HFFc6 (cell line): ENCODE results near the gene CDH2. TPM values are rescaled to one million over a fixed set of nuclear protein-coding genes. Genes with fewer than 3 reads are reported as not detected.
A peak's percentile ranks its signal among the peaks of the same experiment; 100 is the strongest.

Source experiments
- DNase-seq: peaks from one replicate; pipeline ENCODE4 v3.0.0-alpha.2; 2018
- H3K27ac Mint-ChIP-seq: 2 replicates; pipeline ENCODE4 v1.8.0; 2020; ENCODE audit warnings: mild to moderate bottlenecking, mixed read lengths
- H3K27me3 Mint-ChIP-seq: 2 replicates; pipeline ENCODE4 v1.8.0; 2021; ENCODE audit warnings: mild to moderate bottlenecking, moderate library complexity, mixed read lengths; ENCODE audit not compliant: insufficient read depth
- H3K36me3 Mint-ChIP-seq: 2 replicates; pipeline ENCODE4 v1.8.0; 2021; ENCODE audit warnings: low read depth, mixed read lengths
- H3K4me1 Mint-ChIP-seq: 2 replicates; pipeline ENCODE4 v1.8.0; 2020; ENCODE audit warnings: low read depth, mixed read lengths
- H3K4me3 Mint-ChIP-seq: 2 replicates; pipeline ENCODE4 v1.8.0; 2020; ENCODE audit warnings: mild to moderate bottlenecking, moderate library complexity, mixed read lengths
- H3K9me3 Mint-ChIP-seq: 2 replicates; pipeline ENCODE4 v1.8.0; 2020; ENCODE audit warnings: mild to moderate bottlenecking, mixed read lengths
- total RNA-seq, 6 experiments: library from RNA; stranded (reverse); fragmentation: NEBNext Ultra II Directional; extraction: Animal tissue kit (Norgen Biotek cat#: 25700); gene quantifications; 2 replicates in 1 of 6; 3 replicates in 5 of 6; pipeline ENCODE4 v1.2.3, GENCODE V29; 2021
- TF ChIP-seq, protein P1 (sequence below): fragments of 200-600 bp; sonication (generic); IDR thresholded peaks from 2 replicates; pipeline ENCODE4 v1.5.0; 2021; ENCODE audit warnings: antibody characterized with exemption, mild to moderate bottlenecking

CDH2 gene
- total RNA-seq, 6 experiments from 2014 or later: 194 to 317 (median 206) TPM

DNA sequence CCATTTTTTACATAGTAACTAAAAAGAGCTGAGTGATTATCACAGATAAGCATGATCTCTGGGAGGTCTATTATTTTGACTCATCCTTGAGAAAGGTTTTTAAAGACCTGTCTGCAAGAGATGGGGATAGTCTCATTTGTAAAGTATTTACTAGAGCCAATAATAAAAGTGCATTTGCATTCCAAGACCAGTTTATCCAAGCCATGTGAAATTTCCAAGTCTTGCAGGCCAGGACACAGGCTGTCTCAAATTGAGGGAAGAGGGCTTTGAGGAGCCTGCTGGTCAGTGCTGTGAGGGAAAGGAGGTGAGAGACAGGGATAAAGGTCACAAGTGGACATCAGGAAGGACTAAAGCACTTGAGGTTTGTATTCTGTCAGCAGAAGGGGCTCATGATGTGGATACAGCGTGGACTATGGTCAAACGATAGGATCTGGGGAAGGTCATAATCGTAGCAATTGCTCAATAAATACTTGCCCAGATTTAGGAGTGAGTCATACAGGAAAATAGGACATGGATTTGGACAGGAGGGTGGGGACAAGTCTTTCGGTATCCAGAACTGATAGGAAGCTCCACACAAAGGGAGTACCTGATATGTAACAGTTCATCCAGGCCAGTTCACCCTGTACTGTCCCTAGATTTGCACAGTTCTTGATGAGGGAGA lies 6.6 kb upstream of the CDH2 start:
- DNase-seq: peak; percentile 90
- peaks cover 84% of the 10 kb centered on the region for H3K4me1 Mint-ChIP-seq
- peak overlapping the region; percentile 88 for H3K27ac Mint-ChIP-seq
- peak overlapping the region; percentile 77 for H3K4me3 Mint-ChIP-seq
- H3K36me3 Mint-ChIP-seq: no peaks in the 10 kb centered on the region
- TF ChIP-seq, protein P1, sequence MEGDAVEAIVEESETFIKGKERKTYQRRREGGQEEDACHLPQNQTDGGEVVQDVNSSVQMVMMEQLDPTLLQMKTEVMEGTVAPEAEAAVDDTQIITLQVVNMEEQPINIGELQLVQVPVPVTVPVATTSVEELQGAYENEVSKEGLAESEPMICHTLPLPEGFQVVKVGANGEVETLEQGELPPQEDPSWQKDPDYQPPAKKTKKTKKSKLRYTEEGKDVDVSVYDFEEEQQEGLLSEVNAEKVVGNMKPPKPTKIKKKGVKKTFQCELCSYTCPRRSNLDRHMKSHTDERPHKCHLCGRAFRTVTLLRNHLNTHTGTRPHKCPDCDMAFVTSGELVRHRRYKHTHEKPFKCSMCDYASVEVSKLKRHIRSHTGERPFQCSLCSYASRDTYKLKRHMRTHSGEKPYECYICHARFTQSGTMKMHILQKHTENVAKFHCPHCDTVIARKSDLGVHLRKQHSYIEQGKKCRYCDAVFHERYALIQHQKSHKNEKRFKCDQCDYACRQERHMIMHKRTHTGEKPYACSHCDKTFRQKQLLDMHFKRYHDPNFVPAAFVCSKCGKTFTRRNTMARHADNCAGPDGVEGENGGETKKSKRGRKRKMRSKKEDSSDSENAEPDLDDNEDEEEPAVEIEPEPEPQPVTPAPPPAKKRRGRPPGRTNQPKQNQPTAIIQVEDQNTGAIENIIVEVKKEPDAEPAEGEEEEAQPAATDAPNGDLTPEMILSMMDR: no peak
- no peaks in the 10 kb centered on the region for H3K9me3 Mint-ChIP-seq
- H3K27me3 Mint-ChIP-seq: no peaks in the 10 kb centered on the region

DNA sequence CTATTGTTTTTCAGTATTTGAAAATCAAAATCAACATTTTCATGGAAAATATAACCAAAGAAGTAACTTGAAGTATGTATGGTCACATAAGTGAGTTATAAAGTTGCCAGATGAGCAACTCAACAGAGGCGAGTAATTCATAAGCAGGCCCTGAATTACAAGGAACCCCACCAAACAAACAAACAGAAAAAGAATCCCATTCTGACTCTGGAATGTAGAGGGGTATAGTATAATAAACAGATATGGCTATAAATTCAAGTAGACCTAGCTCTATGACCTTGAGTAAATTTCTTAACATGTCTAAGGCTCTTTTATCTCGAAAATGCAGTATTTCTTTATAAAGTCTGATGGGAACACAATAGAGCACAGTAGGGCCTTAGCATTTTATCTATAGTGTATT lies 4.7 kb upstream of the CDH2 start:
- Mint-ChIP-seq H3K27ac (peak overlapping the region; percentile 64; the same call in 1 of the 2 replicates), H3K4me3 (no peak overlapping the region)

DNA sequence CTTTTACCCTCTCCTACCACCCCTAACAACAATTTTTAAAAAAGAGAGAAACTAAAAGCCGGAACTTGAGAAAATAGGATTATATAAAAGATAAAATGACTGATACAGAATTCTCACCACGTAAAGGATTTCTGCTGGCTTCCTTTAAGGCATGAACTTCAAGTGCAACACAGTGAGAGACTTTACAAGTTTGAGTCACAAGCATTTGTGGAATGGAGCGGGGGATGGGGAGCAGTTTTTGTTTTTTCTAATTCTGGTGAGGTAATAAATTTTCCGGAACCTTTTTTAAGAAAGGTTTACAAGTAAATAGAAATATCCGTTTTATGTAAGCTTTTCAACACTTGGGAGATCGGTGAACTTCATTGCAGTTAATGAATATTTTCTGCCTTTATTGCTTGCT lies 1.8 kb upstream of the CDH2 start:
- Mint-ChIP-seq H3K4me3 (peak overlapping the region; percentile 93), H3K27me3 (peaks cover 5% of the 10 kb centered on the region; the same call in 1 of the 2 replicates), H3K9me3 (no peaks in the 10 kb centered on the region), H3K4me1 (peaks cover 64% of the 10 kb centered on the region), H3K27ac (peak overlapping the region; percentile 75), H3K36me3 (peaks cover 15% of the 10 kb centered on the region; the same call in 1 of the 2 replicates)
- DNase-seq: peak; percentile 66
- TF ChIP-seq, protein P1: no peak

More for the DNA sequence above, 4.7 kb upstream of the CDH2 start:
- Mint-ChIP-seq H3K4me1 (peaks cover 68% of the 10 kb centered on the region), H3K27me3 (no peaks in the 10 kb centered on the region), H3K36me3 (no peaks in the 10 kb centered on the region), H3K9me3 (no peaks in the 10 kb centered on the region)
- DNase-seq: no peak
- TF ChIP-seq, protein P1: no peak

DNA sequence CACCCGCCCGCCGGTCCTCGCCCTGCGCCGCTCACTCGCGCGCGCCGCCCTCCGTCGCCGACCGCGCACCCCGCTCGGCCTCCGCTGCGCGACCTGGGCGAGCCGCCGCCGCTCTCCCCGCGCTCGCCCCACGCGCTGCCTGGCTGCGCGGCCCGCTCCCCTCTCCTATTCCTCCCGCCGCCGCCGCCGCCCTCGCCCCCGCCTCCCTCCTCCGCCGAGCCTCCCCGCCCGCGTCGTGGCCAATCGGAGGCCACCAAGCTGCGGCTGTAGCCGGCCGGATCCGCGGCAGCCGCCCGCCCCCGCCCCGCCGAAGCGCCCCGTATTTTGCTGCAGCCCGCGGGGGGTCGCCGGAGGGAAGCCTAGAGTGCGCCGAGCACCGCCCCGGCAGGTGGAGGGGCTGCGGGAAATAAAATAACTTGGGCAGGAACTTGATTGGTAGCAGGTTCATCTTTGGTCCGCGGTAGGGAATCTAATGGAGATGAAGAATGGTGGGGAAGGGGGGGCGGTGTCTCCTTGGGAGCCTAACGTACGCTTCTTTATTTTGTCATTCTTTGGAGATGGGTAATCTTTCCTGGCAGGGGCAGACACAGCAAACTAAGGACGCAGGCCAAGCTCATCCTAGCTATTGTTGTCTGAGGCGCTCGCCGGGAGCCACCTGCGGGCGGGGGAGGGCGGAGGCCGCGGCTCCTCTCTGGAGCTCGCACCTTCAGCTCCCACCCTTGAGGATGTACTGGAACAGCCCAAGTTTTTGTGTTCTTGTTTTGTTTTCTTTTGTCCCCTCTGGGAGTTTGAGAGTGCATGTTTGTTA lies 1.1 kb upstream of the CDH2 start:
- H3K9me3 Mint-ChIP-seq: no peaks in the 10 kb centered on the region
- DNase-seq: peak; percentile 58
- H3K36me3 Mint-ChIP-seq: peaks cover 15% of the 10 kb centered on the region; the same call in 1 of the 2 replicates
- H3K4me3 Mint-ChIP-seq: peak overlapping the region; percentile 93
- H3K27ac Mint-ChIP-seq: peak overlapping the region; percentile 75
- TF ChIP-seq, protein P1: peak; percentile 16; the same call in 1 of the 2 replicates
- peaks cover 5% of the 10 kb centered on the region; the same call in 1 of the 2 replicates for H3K27me3 Mint-ChIP-seq
- peaks cover 61% of the 10 kb centered on the region for H3K4me1 Mint-ChIP-seq

DNA sequence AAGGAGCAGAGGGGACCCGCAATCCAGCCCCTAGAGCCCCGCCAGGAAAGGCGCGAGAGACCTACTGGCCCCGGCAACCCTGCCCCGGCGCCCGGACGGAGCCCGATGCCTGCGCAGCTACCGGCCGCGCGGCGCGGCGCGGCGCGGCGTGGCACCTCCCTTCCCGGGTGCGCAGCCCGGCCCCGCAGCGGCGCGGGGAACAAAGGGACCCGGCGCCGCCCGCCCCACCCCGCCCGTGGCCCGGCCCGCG lies 307 bp downstream of the CDH2 start:
- H3K27ac Mint-ChIP-seq: peak overlapping the region; percentile 83

More for the DNA sequence above, 307 bp downstream of the CDH2 start:
- TF ChIP-seq, protein P1: no peak
- Mint-ChIP-seq H3K4me3 (peak overlapping the region; percentile 96), H3K36me3 (peaks cover 20% of the 10 kb centered on the region), H3K4me1 (peaks cover 57% of the 10 kb centered on the region), H3K9me3 (no peaks in the 10 kb centered on the region), H3K27me3 (peaks cover 5% of the 10 kb centered on the region; the same call in 1 of the 2 replicates)
- DNase-seq: no peak
